GM18526 (cell line): ENCODE measurements around the gene TMF1.

Experiments
- POLR2A ChIP-seq: IDR thresholded peaks from 3 replicates; pipeline ENCODE4 v1.6.1; 2011; ENCODE audit not compliant: insufficient read length; ENCODE audit errors: extremely low read depth

The TMF1 gene

DNA sequence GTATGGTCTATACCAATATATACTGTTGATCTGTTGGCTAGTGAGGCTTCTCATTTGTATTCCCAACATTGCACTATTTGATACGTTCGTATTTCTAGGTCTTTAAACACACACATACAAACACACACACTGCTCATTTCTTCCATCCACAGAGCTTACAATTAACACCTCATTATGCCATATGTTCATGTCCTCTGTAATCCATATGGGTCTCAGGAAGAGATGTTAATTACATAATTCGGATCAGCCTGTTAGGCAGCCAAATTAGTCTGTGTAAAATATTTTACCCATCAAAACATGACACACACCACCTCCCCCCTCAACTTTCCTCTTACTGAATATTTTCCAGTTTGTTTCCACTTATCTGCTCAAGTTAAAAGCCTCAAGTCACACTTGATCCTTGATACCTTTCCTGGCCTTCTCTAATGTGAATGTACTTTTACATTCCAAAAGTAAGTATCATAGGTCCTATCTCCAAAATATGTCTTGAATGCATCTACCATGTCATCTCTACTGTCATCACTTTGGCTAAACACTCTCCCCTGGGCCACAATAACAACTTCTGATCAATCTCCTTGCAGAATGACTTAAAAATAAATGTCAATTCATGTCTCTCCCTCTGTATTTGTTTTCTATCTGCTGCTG, 66.9 kb downstream of the TMF1 start:
- no peak for TF ChIP-seq POLR2A

DNA sequence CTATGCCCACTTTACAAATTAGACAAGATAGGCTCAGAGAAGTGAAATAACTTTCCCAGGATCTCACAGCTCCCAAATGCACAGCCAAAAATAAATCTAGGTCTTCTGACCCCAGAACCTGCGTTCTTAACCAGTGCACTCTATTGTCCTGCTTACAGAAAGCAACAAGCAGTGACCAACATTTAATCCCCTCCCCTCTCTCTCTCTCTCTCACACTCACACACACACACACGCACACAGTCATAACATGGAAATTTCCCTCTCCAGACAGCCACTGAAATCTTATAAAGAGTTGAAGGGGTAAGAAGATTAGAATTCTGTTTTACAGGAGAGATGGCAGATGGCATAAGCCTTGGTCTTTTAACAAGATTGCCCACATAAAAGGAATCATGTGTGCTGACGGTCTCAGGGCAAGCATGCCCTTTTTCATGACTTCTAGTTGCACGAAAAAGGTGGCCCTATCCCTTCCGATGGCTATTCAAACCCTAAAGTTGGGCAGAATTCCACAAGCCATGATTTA, 68.1 kb downstream of the TMF1 start:
- TF ChIP-seq POLR2A: no peak

DNA sequence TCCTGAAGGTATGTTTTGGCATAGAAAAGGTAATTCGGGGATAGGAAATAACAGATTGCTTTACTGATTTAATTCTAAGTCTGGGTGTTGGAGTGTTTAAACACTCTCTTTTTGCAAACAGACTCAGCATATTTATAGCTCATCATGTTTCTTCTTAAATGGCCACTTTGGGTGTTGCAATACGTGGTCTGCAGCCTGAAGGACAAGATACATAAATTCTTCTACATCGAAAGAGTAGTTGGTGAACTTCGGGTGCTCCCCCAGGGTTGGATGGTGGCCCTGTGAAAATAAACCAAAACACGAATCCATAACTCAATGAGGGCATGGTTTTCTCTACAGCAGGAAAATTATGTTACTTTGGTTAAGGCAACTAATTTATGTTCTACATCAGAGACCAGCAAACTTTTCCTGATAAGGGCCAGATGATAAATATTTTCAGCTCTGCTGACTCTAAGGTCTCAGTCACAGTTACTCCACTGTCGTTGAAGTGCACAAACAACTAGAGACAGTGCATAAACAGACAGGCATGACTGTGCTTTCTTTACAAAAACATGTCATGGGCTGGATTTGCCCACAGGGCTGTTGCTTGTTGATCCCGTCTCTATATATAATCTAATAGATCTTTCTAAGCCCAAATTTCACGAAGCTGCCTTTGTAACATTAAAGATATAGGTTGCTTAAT, 74.5 kb downstream of the TMF1 start:
- TF ChIP-seq POLR2A: no peak

- TF ChIP-seq POLR2A: no peak
Observed at GRCh38 chr3:68974711-68975110, 77.4 kb downstream of the TMF1 start.

DNA sequence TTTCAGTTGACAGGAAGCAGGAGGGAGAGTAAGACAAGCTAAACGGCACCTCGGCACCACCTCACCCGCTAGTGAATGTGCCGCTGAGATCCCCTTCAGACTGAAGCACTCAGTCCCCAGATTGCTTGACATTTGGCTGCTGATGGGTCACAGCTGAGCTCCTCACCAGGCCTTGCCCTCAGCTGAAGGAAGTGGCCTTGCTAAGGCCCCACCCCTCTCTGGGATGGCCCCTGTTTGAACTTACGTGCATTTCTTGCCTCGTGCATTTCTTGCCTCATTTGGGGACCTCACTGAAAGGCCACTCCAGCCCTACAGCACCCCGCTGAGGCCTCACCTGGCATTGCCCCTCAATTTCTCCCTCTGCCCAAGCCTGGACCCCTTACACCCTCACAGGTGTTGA, 78.5 kb downstream of the TMF1 start:
- TF ChIP-seq POLR2A: no peak

DNA sequence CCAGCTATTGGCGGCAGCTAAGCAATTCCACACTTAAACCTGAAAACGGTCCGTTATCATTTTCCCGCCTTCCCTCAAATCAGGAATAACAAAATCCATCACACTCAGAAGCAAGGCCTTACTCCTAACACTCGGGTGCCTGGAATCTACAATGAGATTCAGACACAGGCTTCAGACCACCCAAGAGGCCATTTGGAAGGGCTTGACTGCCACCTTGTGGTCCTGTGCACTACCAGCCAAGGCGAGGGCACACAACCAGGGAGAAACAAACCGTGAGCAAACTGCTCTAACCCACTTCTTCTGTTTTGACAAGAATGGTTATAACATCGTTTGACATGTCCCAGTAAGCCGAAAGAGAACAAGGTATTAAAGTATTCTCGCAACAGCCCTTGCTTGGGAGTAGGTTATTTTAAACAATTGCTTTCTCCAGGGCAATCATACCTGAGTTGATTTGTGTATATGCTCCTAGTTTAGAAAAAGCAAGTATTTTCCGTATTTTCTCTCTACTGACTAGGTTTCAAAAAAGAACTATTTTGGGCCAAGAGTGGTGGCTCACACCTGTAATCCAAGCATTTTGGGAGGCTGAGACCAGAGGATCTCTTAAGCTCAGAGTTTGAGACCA, 79.7 kb downstream of the TMF1 start:
- TF ChIP-seq POLR2A: no peak
